Uterus (tissue), 4 donors: Measurements from ENCODE around the gene NHLH2. TPM values are rescaled to one million over a fixed set of nuclear protein-coding genes. Genes with fewer than 3 reads are reported as not detected.

Experiments used
- DNase-seq, 2 donors: peaks; one replicate each; pipeline ENCODE4 v3.0.0-alpha.2; 2019 to 2020
- H3K27ac ChIP-seq, 2 donors: fragments of 200-600 bp; sonication (generic); 1 replicate in 1 of 2; 2 replicates in 1 of 2; pipeline ENCODE4 v1.5.1; 2016 to 2018
- H3K27me3 ChIP-seq, 2 donors: fragments of 200-600 bp; sonication (generic); one replicate each; pipeline ENCODE4 v1.5.1; 2018 to 2019; ENCODE audit warnings: control low read depth in 1 of 2
- H3K36me3 ChIP-seq, 2 donors: fragments of 200-600 bp; sonication (generic); one replicate each; pipeline ENCODE4 v1.5.1; 2019; ENCODE audit warnings: control low read depth in 1 of 2
- H3K4me1 ChIP-seq, 2 donors: fragments of 200-600 bp; sonication (generic); one replicate each; pipeline ENCODE4 v1.5.1; 2018 to 2019; ENCODE audit warnings: control low read depth in 1 of 2
- H3K4me3 ChIP-seq, 2 donors: fragments of 200-600 bp; sonication (generic); 1 replicate in 1 of 2; 2 replicates in 1 of 2; pipeline ENCODE4 v1.5.1; 2018 to 2019; ENCODE audit warnings: mild to moderate bottlenecking in 1 of 2
- H3K9me3 ChIP-seq, 2 donors: fragments of 200-600 bp; sonication (generic); one replicate each; pipeline ENCODE4 v1.5.1; 2019; ENCODE audit warnings: control low read depth in 1 of 2
- CTCF ChIP-seq, 4 experiments: fragments of 200-600 bp in 2 of 4; fragments of 450-650 bp in 2 of 4; sonication (generic) in 2 of 4; IDR thresholded peaks; one replicate each; pipeline ENCODE4 v1.5.1; 2016 to 2019; ENCODE audit warnings: antibody characterized with exemption in 4 of 4, mild to moderate bottlenecking in 2 of 4, moderate library complexity in 1 of 4
- POLR2A ChIP-seq, 2 donors: fragments of 450-650 bp; IDR thresholded peaks; one replicate each; pipeline ENCODE4 v1.6.1; 2016; ENCODE audit warnings: antibody characterized with exemption in 2 of 2, mild to moderate bottlenecking in 1 of 2, moderate library complexity in 1 of 2
- intact Hi-C: fragments of 100-400 bp; cut with DNase I; formaldehyde crosslinking; loops from one replicate; pipeline ENCODE4 v1.15.1; 2023; ENCODE audit warnings: low total_unique reads
- total RNA-seq, 4 donors: library from RNA; depleted of rRNA in 3 of 4; stranded (reverse); fragments of >200 nt in 3 of 4; gene quantifications; one replicate each; pipeline versions ENCODE4 v1.1.0 to v1.2.4, GENCODE V29; 2014 to 2023
- donor health status: DM: yes; HTN: yes; CAD: no.

The NHLH2 gene
- total RNA-seq, 4 donors from 2014 or later = not detected

GRCh38 chr1:115838431-115839028 is 2.4 kb downstream of the NHLH2 start:
- Histone ChIP-seq H3K4me1 (peaks cover 0 to 15% of the 10 kb centered on the region in 2 donors), H3K36me3 (no peaks in the 10 kb centered on the region), H3K27ac (no peak overlapping the region), H3K4me3 (peak overlapping the region in 1 of 2 donors; percentile 28), H3K27me3 (peaks cover 25 to 43% of the 10 kb centered on the region in 2 donors), H3K9me3 (no peaks in the 10 kb centered on the region)
- DNase-seq = no peak
- no peak for TF ChIP-seq CTCF (IDR thresholded peaks at IDR 0.05)
- no peak for TF ChIP-seq POLR2A (IDR thresholded peaks at IDR 0.05)
- intact Hi-C loops = no loop called here

- no peaks in the 10 kb centered on the region for H3K9me3 ChIP-seq
- H3K36me3 ChIP-seq = no peaks in the 10 kb centered on the region
- no peak for TF ChIP-seq CTCF (IDR thresholded peaks at IDR 0.05)
- no peak for TF ChIP-seq POLR2A (IDR thresholded peaks at IDR 0.05)
- peaks cover 0 to 15% of the 10 kb centered on the region in 2 donors for H3K4me1 ChIP-seq
- no peak overlapping the region for H3K27ac ChIP-seq
- H3K27me3 ChIP-seq = peaks cover 25 to 43% of the 10 kb centered on the region in 2 donors
- intact Hi-C loops = no loop called here
- no peak for DNase-seq
- peak overlapping the region in 1 of 2 donors; percentile 13 for H3K4me3 ChIP-seq
These were observed 3.0 kb downstream of the NHLH2 start for GRCh38 chr1:115837740-115838421.

GRCh38 chr1:115837341-115837739 is 3.6 kb downstream of the NHLH2 start:
- H3K4me3 ChIP-seq = no peak overlapping the region
- intact Hi-C loops = no loop called here
- TF ChIP-seq CTCF (IDR thresholded peaks at IDR 0.05) (no peak), POLR2A (IDR thresholded peaks at IDR 0.05) (no peak)

GRCh38 chr1:115833856-115834255 is 7.1 kb downstream of the NHLH2 start:
- H3K36me3 ChIP-seq = no peaks in the 10 kb centered on the region
- no peaks in the 10 kb centered on the region for H3K9me3 ChIP-seq
- no peak overlapping the region for H3K4me3 ChIP-seq
- no peak for TF ChIP-seq CTCF (IDR thresholded peaks at IDR 0.05)
- TF ChIP-seq POLR2A (IDR thresholded peaks at IDR 0.05) = no peak
- DNase-seq = no peak
- H3K27ac ChIP-seq = no peak overlapping the region
- peaks cover 0 to 13% of the 10 kb centered on the region in 2 donors for H3K4me1 ChIP-seq
- intact Hi-C loops = no loop called here
- peaks cover 14 to 20% of the 10 kb centered on the region in 2 donors for H3K27me3 ChIP-seq

More at GRCh38 chr1:115837341-115837739, 3.6 kb downstream of the NHLH2 start:
- DNase-seq = no peak
- no peak overlapping the region for H3K27ac ChIP-seq
- H3K27me3 ChIP-seq = peaks cover 25 to 43% of the 10 kb centered on the region in 2 donors
- H3K36me3 ChIP-seq = no peaks in the 10 kb centered on the region
- no peaks in the 10 kb centered on the region for H3K9me3 ChIP-seq
- H3K4me1 ChIP-seq = peaks cover 0 to 15% of the 10 kb centered on the region in 2 donors

- H3K36me3 ChIP-seq = no peaks in the 10 kb centered on the region
- H3K4me1 ChIP-seq = peaks cover 0 to under 1% of the 10 kb centered on the region in 2 donors
- TF ChIP-seq CTCF (IDR thresholded peaks at IDR 0.05) = no peak
- no peak for TF ChIP-seq POLR2A (IDR thresholded peaks at IDR 0.05)
- intact Hi-C loops = no loop called here
- H3K4me3 ChIP-seq = no peak overlapping the region
- H3K27ac ChIP-seq = no peak overlapping the region
- no peak for DNase-seq
- H3K27me3 ChIP-seq = peaks cover 3 to 19% of the 10 kb centered on the region in 2 donors
- no peaks in the 10 kb centered on the region for H3K9me3 ChIP-seq
These were observed 8.3 kb downstream of the NHLH2 start for GRCh38 chr1:115832651-115833050.
